Activated naive CD4-positive, alpha-beta T cell treated with anti-CD3 and anti-CD28 coated beads, Interleukin-2, amount 50 U/mL, for 72 hours (primary cell): ENCODE data around the gene CACNA1A. TPM values are rescaled to one million over a fixed set of nuclear protein-coding genes. Genes with fewer than 3 reads are reported as not detected.
"Not testable (repeated sequence)": the region's sequence is repeated elsewhere in the genome, so short reads cannot be mapped to it uniquely, and the experiment has no call there.

Experiments
- ATAC-seq, 2 donors: fragments of 150-1000 bp; cut with Tn5 transposase; 2 replicates each; pipeline ENCODE4 v1.10.0; 2021; ENCODE audit warnings: mild to moderate bottlenecking in 2 of 2, moderate library complexity in 2 of 2
- DNase-seq, 2 donors: peaks; one replicate each; pipeline ENCODE4 v3.0.0; 2021 to 2022; ENCODE audit warnings: low spot score in 2 of 2
- H3K27ac Mint-ChIP-seq, 2 donors: one replicate each; pipeline ENCODE4 v1.8.0; 2022; ENCODE audit warnings: mild to moderate bottlenecking in 2 of 2, mixed read lengths in 2 of 2
- H3K36me3 Mint-ChIP-seq, 2 donors: one replicate each; pipeline ENCODE4 v1.8.0; 2022; ENCODE audit warnings: mixed read lengths in 2 of 2
- H3K9me3 Mint-ChIP-seq, 2 donors: one replicate each; pipeline ENCODE4 v1.8.0; 2022; ENCODE audit warnings: mixed read lengths in 2 of 2
- total RNA-seq, 2 donors: library from RNA; stranded (reverse); gene quantifications; one replicate each; pipeline ENCODE4 v1.2.3, GENCODE V29; 2022

CACNA1A gene
- total RNA-seq, 2 donors from 2014 or later, result 0.43 to 0.70 TPM

DNA sequence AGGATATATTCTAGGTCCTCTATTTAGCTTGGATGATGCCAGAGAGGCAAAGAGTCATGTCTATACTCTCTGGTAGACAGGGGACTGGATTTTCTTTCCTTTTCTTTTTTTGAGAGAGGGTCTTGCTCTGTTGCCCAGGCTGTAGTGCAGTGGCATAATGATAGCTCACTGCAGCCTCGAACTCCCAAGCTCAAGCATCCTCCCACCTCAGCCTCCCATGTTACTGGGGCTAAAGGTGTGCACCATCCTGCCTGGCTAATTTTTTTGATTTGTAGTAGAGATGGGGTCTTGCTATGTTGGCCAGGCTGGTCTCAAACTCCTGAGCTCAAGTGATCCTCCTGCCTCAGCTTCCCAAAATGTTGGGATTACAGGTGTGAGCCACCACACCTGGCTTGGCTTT is 249.9 kb downstream of the CACNA1A start:
- DNase-seq, ATAC-seq, H3K27ac Mint-ChIP-seq, H3K9me3 Mint-ChIP-seq: not testable (repeated sequence)
- peaks cover 0 to 13% of the 10 kb centered on the region in 2 donors for H3K36me3 Mint-ChIP-seq

DNA sequence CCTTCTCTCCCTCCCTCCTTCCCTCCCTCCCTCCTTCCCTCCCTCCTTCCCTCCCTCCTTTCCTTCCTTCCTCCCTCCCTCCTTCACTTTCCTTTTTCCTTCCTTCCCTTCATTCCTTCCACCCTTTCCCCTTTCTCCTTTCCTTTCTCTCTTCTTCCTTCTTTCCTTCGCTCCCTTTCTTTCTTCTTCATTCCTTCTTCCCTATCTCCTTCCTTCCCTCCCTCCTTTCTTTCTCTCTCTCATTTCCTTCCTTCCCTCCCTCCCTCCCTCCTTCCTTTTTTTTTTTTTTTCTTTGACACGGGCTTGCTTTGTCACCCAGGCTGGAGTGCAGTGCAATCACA is 250.6 kb downstream of the CACNA1A start:
- Mint-ChIP-seq H3K36me3 (peaks cover 0 to 6% of the 10 kb centered on the region in 2 donors), H3K9me3 (peaks cover 0 to 6% of the 10 kb centered on the region in 2 donors), H3K27ac (no peak overlapping the region)
- DNase-seq (no peak), ATAC-seq (no peak)

DNA sequence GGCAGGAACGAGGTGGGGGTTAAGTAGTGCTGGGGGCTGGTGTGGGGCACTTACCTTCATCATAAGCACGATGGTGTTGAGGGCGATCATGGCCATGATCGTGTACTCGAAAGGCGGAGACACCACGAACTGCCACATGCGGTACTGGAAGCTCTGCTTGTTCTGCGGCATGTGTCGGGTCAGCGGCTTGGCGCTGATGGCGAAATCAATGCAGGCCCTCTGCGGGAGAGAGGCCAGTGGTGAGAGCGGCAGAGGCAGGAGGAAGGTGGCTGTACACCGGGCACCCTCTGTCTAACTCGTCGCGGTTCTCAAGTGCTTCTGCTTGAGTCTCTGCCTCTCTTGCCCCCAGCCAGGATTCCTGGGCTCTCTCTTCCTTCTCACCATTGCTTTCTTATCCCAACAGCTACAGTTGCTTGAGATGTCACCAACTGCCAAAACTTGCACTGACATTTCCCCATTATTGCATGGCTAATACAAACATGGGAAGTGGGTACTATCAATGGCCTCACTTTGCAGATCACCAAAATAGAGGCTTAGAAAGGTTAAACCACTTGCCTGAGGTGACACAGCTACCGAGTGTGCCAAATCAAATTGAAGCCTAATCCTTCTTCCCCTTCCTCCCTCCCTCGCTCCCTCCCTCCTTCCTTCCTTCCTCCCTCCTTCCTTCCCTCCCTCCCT is 251.1 kb downstream of the CACNA1A start:
- H3K9me3 Mint-ChIP-seq, result peaks cover 0 to 6% of the 10 kb centered on the region in 2 donors
- DNase-seq (no peak), ATAC-seq (no peak)
- peak overlapping the region in 1 of 2 donors; percentile 15 for H3K27ac Mint-ChIP-seq
- H3K36me3 Mint-ChIP-seq, result peaks cover 0 to 5% of the 10 kb centered on the region in 2 donors

DNA sequence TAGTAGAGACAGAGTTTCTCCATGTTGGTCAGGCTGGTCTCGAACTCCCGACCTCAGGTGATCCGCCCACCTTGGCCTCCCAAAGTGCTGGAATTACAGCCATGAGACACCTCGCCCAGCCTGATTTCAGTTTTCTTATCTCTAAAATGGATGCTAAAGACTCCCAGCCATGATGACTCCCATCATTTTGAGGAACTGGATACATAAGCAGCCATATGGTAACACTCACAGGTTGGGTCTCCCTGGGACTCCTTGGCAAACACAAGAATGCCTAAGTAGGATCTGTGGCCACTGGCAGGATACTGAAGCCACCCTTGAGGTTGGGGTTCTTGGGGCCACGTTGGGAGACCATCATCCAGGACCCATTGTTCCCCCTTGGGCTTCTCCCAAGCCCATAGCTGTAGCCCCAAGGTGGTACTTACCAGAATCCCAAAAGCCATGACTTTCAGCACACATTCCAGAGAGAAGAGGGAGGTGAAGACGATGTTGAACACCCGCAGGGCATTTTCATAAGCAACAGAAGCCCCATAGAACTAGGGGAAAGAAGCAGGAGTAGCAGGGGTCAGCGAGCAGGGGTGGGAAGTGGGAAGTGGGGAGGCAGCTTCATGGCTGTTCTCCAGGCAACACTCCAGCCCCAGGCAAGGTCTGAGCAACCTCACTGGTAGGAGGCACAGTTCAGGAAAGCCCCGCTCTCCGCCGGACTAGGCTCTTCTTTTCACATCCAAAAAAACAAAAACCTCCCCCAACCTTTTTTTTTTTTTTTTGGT is 253.5 kb downstream of the CACNA1A start:
- Mint-ChIP-seq H3K36me3 (peaks cover 0 to 5% of the 10 kb centered on the region in 2 donors), H3K27ac (peak overlapping the region in 1 of 2 donors; percentile 40), H3K9me3 (peaks cover 0 to 6% of the 10 kb centered on the region in 2 donors)
- ATAC-seq, result no peak
- no peak for DNase-seq

DNA sequence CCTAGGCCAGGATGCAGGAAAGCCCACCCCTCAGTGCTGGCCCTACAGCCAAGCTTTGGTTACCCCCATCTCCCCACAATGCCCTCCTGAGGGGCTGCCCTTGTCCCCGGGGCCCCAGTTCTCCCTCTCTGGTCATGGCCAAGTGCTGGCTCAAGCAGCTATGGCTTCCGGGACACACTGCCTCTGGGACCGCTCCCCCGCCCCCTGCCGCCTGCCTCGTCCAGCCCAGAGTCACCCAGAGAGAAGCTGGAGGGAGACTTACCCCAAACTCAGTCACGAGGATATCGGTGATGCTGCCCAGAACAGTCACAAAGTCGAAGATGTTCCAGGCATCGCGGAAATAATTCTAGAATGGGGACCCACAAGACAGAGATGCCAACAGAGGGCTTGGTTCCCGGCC is 261.4 kb downstream of the CACNA1A start:
- Mint-ChIP-seq H3K36me3 (no peaks in the 10 kb centered on the region), H3K9me3 (no peaks in the 10 kb centered on the region), H3K27ac (no peak overlapping the region)
- ATAC-seq (no peak), DNase-seq (no peak)

DNA sequence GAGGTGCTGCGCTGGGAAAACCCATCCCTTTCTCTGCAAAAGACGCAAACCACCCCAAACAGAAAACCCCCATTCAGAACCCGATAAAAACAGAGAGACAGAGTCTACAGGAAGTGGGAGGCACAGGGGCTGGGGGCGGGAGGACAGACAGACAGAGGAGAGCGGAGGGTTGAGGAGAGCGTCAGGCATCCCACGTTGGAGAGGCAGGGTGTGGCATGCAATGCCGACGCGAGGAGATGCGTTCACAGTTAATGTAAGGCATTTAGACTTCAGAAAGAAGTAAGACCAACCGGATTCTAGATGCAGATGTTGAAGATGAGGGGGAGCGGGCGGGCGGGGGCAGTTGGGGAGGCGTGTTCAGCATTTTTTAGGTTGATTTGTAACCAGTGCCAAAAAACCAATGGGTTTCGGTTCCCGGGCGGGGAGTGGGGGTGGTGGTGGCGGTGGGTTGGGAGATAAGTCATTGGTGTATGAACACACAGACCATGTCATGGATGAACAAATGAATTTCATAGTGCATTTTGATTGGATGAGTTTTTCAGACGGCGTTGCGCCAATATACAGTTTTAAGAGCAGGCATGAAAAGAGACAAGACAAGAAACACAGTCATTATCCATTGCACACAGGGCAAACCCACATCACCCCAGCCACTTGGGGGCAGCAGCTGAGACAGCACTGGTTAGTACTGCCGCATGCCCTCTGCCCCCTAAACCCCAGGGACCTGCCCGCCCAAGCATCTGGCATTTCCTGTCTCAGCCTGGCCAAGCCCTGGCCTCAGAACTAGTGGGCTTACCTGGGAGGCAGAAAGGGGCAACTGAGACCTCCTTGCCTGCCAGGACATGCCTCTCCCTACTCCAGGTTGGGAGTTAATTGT is 264.8 kb downstream of the CACNA1A start:
- Mint-ChIP-seq H3K9me3 (no peaks in the 10 kb centered on the region), H3K36me3 (no peaks in the 10 kb centered on the region), H3K27ac (peak overlapping the region in 1 of 2 donors; percentile 0)
- ATAC-seq, result peak; percentile 37 to 44
- DNase-seq, result no peak

DNA sequence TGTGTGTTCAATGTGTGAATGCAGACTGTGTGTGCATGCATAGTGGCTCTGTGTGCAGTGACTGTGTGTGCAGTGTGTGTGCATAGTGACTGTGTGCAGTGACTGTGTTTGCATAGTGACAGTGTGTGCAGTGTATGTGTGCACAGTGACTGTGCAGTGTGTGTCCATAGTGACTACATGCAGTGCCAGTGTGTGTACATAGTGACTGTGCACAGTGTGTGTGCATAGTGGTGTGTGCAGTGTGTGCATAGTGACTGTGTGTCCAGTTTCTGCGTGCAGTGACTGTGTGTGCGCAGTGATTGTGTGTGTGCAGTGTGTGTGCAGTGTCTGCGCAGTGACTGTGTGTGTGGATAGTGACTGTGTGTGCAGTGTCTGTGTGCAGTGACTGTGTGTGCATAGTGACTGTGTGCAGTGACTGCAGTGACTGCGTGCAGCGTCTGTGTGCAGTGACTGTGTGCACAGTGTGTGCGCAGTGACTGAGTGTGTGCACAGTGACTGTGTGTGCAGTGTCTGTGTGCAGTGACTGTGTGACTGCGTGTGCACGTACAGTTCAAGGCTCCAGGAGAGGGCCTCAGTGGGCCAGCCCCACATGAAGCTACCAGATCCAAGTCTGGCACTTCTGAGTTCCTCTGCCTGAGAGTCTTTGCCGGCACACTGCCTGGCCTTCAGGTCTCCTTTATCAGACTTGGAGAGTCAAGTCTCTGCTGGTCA is 265.8 kb downstream of the CACNA1A start:
- H3K27ac Mint-ChIP-seq, result no peak overlapping the region
- peaks cover 2 to 7% of the 10 kb centered on the region in 2 donors for H3K36me3 Mint-ChIP-seq
- DNase-seq (no peak), ATAC-seq (no peak)
- peaks cover 2 to 5% of the 10 kb centered on the region in 2 donors for H3K9me3 Mint-ChIP-seq

DNA sequence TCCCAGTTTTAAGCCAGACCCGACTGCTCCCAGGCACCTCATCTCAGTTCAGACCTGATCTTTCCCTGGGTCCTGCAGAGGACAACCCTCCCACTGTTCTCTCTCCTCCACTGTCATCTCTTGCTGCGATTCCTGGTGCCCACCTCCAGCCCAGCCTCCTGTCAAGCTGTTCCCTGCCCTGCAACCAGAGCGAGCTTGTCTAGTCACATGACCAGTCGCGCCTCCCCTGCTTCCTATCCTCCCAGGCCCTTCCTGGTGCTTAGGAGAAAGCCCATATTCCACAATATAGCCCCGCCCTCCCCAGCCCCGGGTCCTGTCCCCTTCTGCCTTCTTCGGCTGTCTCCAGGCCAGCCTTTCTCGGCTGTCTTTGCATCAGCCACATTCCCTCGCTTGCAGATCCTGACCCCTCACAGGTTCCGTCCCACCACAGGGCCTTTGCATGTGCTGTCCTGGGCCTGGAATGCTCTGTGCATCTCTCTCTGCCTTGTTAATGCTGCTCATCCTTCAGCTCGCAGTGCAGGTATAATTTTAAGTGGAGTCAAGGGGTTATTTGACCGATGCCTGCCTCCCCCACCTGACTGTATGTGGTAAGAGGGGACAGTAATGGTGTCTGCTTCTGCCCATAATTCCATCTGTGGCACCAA is 267.3 kb downstream of the CACNA1A start:
- peaks cover 5 to 22% of the 10 kb centered on the region in 2 donors for H3K36me3 Mint-ChIP-seq
- no peak for DNase-seq
- H3K27ac Mint-ChIP-seq, result peak overlapping the region; percentile 30 to 53
- no peak for ATAC-seq
- peaks cover 4 to 18% of the 10 kb centered on the region in 2 donors for H3K9me3 Mint-ChIP-seq

DNA sequence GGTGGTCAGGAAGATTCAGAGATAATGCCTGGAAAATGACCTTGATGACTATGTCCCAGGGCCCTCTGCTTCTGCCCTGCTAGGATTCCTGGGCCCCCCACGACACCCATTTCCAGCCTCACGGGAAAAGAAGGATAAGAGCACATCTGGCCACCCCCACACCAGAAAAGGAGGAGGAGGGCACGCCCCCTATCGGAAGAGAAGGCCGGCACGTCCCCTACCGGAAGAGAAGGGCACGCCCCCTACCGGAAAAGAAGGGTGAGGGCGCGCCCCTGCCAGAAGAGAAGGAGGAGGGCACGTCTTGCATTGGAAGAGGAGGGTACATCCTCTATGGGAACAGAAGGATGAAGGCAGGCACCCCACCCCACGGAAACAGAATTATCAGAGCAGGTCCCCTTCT is 271.8 kb downstream of the CACNA1A start:
- ATAC-seq (peak; percentile 79 to 91), DNase-seq (peak; percentile 67 to 71)
- Mint-ChIP-seq H3K36me3 (peaks cover 5 to 22% of the 10 kb centered on the region in 2 donors), H3K27ac (peak overlapping the region; percentile 79 to 95), H3K9me3 (peaks cover 4 to 18% of the 10 kb centered on the region in 2 donors)

DNA sequence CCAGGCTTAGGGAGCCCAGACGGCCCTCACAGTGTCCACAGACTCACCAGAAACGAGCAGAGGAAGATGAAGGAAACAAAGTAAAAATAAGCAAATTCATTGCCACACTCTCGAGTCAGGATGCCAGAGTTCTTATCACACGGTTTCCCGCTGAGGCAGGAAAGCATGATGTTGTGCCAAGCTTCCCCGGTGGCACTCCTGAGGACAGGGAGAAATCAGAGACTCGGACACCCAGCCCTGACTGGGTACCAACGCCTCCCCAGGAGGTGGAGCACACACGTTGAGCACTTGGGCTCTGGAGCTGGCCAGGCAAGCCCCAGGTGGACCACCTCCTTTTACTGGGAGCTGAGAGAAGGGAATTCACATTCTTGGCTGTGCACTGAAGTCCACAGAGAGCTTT is 274.6 kb downstream of the CACNA1A start:
- Mint-ChIP-seq H3K36me3 (peaks cover 5 to 22% of the 10 kb centered on the region in 2 donors), H3K27ac (peak overlapping the region in 1 of 2 donors; percentile 72), H3K9me3 (peaks cover 4 to 18% of the 10 kb centered on the region in 2 donors)
- ATAC-seq, result no peak
- DNase-seq, result no peak

DNA sequence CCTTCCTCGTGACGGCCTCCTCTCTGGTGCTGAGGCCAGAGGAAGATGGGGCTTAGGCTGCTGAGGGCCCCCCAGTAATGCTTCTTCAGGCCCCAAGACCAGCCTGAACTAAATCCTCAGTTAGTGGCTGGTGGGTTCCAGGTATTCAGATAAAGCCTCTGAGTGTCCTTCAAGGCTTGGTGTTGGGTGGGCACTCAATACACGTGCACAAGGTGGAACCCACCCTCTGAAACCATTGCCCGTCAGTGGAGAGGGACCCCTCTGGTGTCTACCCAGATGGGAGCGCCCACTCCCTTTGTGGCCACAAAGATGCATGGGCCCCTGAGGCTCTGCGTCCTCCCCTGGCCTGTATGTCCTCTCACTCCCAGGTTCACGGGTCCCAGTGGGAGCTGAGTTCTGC is 277.0 kb downstream of the CACNA1A start:
- Mint-ChIP-seq H3K27ac (no peak overlapping the region), H3K9me3 (peaks cover 0 to under 1% of the 10 kb centered on the region in 2 donors), H3K36me3 (peaks cover 0 to 2% of the 10 kb centered on the region in 2 donors)
- DNase-seq (no peak), ATAC-seq (no peak)

DNA sequence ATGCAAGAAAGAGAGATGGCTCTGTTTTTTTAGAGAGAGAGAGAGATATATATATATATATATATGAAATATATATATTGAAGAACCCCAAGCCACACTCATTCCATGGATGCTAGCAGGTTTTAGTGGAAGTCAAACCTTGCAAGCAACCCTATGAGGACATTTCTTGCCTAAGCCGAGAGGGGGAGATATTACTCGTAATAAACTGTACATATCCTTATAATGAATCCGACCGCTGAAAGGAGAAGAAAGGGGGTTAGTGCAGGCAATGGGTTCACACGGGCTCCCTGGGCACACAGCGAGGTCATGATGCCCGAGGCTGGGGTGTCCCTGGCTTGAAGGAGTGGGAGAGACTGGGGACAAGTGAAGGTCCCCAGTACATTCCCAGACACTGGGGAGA is 277.7 kb downstream of the CACNA1A start:
- Mint-ChIP-seq H3K9me3 (no peaks in the 10 kb centered on the region), H3K27ac (no peak overlapping the region), H3K36me3 (no peaks in the 10 kb centered on the region)
- ATAC-seq (no peak), DNase-seq (no peak)

DNA sequence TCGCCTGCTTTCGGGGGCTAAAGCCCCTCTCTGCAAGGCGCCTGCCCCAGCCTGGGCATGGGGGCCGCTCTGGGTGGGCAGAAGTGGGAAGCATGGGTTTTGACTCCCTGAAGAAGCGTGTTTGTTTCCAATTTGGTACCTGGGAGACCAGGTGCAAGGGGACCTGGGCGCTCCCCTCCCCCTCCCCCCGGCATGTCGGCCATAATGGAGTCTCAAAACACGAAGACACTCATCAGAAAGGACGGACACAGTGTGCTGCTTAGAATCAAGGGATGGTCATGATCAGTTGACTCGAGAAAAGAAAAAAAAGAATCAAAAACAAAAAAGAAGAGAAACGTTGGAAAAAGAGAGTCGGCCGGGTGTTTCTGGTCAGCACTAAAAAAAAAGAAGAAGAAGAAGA is 279.3 kb downstream of the CACNA1A start:
- DNase-seq, result no peak
- Mint-ChIP-seq H3K36me3 (no peaks in the 10 kb centered on the region), H3K27ac (no peak overlapping the region), H3K9me3 (no peaks in the 10 kb centered on the region)
- no peak for ATAC-seq

DNA sequence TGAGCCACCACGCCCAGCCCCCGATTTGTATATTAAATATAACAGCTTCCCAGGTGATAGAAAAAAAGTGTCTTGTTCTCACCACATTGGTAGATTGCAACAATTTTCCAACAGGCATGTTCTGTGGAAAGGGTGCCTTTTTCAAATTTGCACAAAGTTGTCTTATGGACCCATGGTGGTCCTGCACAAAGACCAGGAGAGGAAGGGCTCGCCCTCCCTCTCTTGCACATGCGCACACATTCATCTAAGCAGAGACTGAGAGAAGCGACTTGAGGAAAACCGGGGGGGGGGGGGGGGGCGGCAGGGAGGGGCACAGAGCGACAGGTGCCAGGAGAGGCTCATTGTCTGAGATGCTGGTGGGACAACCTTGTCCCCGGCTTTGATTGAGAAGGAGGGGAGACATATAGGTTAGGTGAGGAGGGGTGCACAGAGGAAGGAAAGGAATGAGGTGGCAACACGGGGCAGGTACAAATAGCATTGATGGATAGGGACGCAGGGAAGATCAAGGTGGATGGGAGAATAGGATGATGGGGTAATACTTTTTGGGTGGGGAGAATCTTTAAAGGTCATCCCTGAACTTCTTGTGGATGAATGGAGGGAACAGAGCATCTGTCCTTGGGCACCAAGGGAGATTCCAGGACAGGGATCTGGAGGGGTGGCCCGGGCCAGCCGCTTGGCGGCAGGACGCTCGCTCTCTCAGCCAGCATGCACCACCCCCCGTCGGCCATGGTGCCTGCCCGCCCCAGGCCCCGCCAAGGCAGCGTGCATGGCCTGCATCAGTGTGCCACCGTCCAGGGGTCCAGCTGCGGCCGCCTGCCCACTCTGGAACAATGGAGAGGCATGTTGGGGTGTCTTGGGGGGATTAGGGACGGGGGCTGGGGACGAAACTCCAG is 280.1 kb downstream of the CACNA1A start:
- ATAC-seq, result no peak
- Mint-ChIP-seq H3K9me3 (no peaks in the 10 kb centered on the region), H3K36me3 (no peaks in the 10 kb centered on the region), H3K27ac (no peak overlapping the region)
- no peak for DNase-seq

DNA sequence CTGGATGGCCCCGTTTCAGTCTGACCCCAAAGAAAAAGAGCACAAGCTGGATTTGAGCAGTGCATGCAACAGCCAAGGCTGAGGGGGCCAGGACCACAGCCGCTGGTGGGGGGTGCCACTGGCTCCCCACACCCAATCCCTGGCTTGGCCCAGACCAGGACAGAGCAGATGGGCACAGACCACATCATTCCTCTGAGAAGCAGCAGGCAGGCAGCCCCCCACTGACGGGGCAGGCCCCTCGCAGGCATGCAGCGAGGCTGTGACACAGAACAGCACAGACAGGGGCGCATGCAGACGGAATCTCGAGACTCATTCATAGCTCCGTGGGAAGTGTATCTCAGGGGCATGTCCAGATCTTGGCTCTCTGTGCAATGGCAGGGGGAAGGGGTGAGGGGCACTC is 281.2 kb downstream of the CACNA1A start:
- Mint-ChIP-seq H3K9me3 (no peaks in the 10 kb centered on the region), H3K27ac (no peak overlapping the region), H3K36me3 (no peaks in the 10 kb centered on the region)
- ATAC-seq (no peak), DNase-seq (no peak)
